Measurements from ENCODE around the gene LETMD1. TPM values are rescaled to one million over a fixed set of nuclear protein-coding genes. Genes with fewer than 3 reads are reported as not detected.

The LETMD1 gene
- total and polyA plus RNA-seq, 2 of the 4 experiments (the other 2 are of a cell fraction): 27.6 to 40.1 TPM

GRCh38 chr12:51082561-51083125 lies 34.5 kb downstream of the LETMD1 start:
- Histone ChIP-seq H2AK5ac (ENCODE audit: low read depth, low read length) (peak overlapping the region; percentile 38; the same call in 1 of the 2 replicates), H2BK20ac (ENCODE audit: low read depth, low read length) (no peak overlapping the region), H4K20me1 (ENCODE audit: insufficient read depth, low read length) (peaks cover 39% of the 10 kb centered on the region), H3K9me1 (ENCODE audit: insufficient read depth, low read length) (peaks cover 4% of the 10 kb centered on the region; the same call in 1 of the 2 replicates), H3K79me1 (ENCODE audit: low read depth in 1 of 2, low read length in 2 of 2) (peaks cover 6 to 39% of the 10 kb centered on the region in 2 experiments; a peak in 3 of 4 replicates), H3K4me2 (ENCODE audit: low read depth, low read length) (peak overlapping the region; percentile 87), H4K5ac (ENCODE audit: low read depth, low read length) (peak overlapping the region; percentile 5; the same call in 1 of the 2 replicates), H3K23ac (ENCODE audit: low read depth, low read length) (peak overlapping the region; percentile 89), H3K27me3 (ENCODE audit: control insufficient read depth, insufficient read depth, low read length) (no peaks in the 10 kb centered on the region), H3K9ac (ENCODE audit: low read depth, low read length) (peak overlapping the region; percentile 76), H2BK5ac (ENCODE audit: low read depth, low read length, poor library complexity, severe bottlenecking) (peak overlapping the region; percentile 51), H3K56ac (ENCODE audit: extremely low read depth, insufficient read depth, low read length) (peak overlapping the region; percentile 7; the same call in 1 of the 2 replicates), H3K36me3 (ENCODE audit: control insufficient read depth, insufficient read depth, low read length) (no peaks in the 10 kb centered on the region), H3K4me1 (ENCODE audit: control insufficient read depth, insufficient read depth, low read length) (peaks cover 2% of the 10 kb centered on the region; the same call in 1 of the 2 replicates), H2BK15ac (ENCODE audit: low read depth, low read length) (no peak overlapping the region), H3K9me3 (ENCODE audit: control insufficient read depth, insufficient read depth, low read length) (no peaks in the 10 kb centered on the region), H3K4ac (ENCODE audit: low read depth, low read length) (peak overlapping the region; percentile 80), H2AFZ (replicated peaks; ENCODE audit: low read length, poor library complexity) (peak overlapping the region; percentile 91), H3K4me3 (ENCODE audit: insufficient read depth, low read depth, low read length) (peak overlapping the region; percentile 74), H2AK9ac (replicated peaks; ENCODE audit: low read depth, low read length, poor library complexity) (peak overlapping the region; percentile 83), H3K18ac (ENCODE audit: low read depth, low read length) (no peak overlapping the region; the same call in 1 of the 2 replicates), H2BK120ac (ENCODE audit: low read depth, low read length) (no peak overlapping the region), H3K27ac (ENCODE audit: insufficient read depth, low read length) (peak overlapping the region; percentile 66), H3K14ac (replicated peaks; ENCODE audit: low read depth, low read length) (peak overlapping the region; percentile 64), H4K8ac (ENCODE audit: low read depth in 2 of 2, low read length in 2 of 2) (peak overlapping the region; percentile 27 to 36; a peak in 2 of 4 replicates), H4K91ac (ENCODE audit: insufficient read depth, low read depth, low read length) (no peak overlapping the region)
- 0 to 83% methylated on average over 1 to 15 of the region's 18 CpGs for WGBS, 2 experiments (ENCODE audit: extremely low coverage in 2 of 2, insufficient read length in 1 of 2)
- DNase-seq (peak; percentile 39), ATAC-seq (ENCODE audit: low read depth) (peak; percentile 28)
- intact Hi-C loops (cut with micrococcal nuclease): loop anchor here (5.0 to 10.0 kb wide), 2 partner anchors 155 to 262 kb away; partner anchors contain the start of genes CELA1 and DAZAP2
- in situ Hi-C loops (cut with MboI; ENCODE audit: low sequenced_read_pairs): loop anchor here (10.0 kb wide), 1 partner anchor 262 kb away; the partner anchor contains the start of gene CELA1
- TSS peak; percentile 15 for BruUV-seq (replicated peaks)
- ChIA-PET POLR2A (ENCODE audit: unreplicated experiment) (interaction anchor here (0.5 to 1.0 kb wide), 10 partner anchors 12 to 319 kb away, joined by 3 to 13 read pairs (median 4); partner anchors contain the start of genes ATF1 and DAZAP2), CTCF (interaction anchor here (1.3 kb wide), 1 partner anchor 259 kb away, joined by 5 read pairs; no protein-coding TSS in a partner anchor)
- dilution Hi-C loops (cut with HindIII; ENCODE audit: low sequenced_read_pairs, unreplicated experiment): no loop called here
- TF ChIP-seq RAD21 (IDR thresholded peaks at IDR 0.05; ENCODE audit: low read length): no peak
- no peak for TF ChIP-seq NFE2L2 (IDR thresholded peaks at IDR 0.05; ENCODE audit: low read depth, low read length)
- TF ChIP-seq USF2 (IDR thresholded peaks at IDR 0.05; ENCODE audit: low read depth, low read length): no peak

Measured in IMR-90 (cell line).